SIG-M5 treated with dmso at 0.1 percent for 504 hours (cell line): ENCODE measurements around the gene CEACAM16.
A peak's percentile ranks its signal among the peaks of the same experiment; 100 is the strongest.

Experiments used
- DNase-seq: peaks from one replicate; lab custom pipeline; 2025; ENCODE audit not compliant: unreplicated experiment; lab: John Stamatoyannopoulos, UW

The CEACAM16 gene

DNA sequence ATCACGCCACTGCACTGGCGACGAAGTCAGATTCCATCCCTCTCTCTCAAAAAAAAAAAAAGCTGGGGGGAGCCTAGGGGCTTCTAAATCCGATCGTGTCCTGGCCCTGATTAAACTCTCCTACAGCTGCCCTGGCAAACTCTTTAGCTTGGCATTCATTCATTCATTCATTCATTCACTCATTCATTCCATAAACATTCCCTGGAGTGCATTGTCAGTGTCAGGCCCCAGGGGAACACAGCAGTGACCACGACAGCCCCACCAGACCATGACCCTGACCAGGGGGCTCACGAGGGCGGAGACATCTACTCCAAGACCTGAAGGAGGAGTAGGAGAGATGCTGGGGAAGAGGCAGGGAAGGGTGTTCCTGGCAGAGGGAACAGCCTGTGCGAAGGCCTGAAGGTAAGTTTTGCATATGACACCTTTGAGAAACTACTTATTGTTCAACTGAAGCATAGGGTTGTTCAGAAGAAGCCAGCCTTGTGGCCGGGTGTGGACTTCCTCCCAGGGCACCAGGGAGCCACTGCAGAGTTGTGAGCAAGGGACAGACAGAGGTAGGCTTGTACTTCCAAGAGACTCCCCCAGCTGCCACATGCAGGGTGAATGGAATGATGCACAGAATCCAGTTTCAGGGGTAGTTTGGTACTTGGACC, 24.5 kb downstream of the CEACAM16 start:
- DNase-seq, result no peak

DNA sequence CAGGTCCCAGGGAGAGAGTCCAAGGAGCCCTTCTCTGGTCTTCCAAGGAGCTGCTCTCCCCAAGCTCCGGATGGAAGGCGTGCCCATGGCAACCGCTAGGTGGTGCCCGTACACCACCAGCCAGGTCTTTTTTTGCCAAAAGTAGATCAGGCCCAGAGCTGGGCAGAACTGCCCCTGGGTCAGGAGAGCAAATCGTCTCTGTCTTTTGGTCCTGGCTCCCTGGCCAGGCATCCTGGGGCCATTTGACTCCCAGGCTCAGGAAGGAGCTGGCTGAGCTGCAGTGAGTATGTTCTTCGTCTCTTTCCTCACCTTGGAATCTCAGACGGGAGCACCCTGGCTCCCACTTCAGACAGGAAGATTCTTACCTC, 25.0 kb downstream of the CEACAM16 start:
- peak; percentile 65 for DNase-seq

- no peak for DNase-seq
Measured at GRCh38 chr19:44725251-44725650, 26.3 kb downstream of the CEACAM16 start.

DNA sequence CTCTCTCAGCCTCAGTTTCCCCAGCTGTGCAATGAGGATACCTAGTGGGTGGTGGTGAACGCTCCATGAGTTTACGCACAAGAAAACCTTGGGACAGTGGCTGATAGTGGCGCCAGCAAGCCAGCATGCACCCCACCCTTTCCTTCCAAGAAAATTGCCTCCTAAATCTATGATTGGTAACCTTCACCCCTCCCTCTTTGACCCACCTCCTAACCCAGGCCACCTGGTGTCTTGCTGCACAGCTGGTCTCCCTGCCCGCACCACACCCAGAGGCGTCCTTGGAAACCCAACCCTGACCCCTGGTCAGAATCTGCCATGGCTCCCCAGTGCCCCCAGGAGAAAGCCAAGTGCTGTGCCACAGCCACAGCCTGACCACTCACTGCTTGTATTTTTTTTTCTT, 26.7 kb downstream of the CEACAM16 start:
- no peak for DNase-seq

- DNase-seq, result no peak
Measured at GRCh38 chr19:44726465-44726864, 27.5 kb downstream of the CEACAM16 start.

DNA sequence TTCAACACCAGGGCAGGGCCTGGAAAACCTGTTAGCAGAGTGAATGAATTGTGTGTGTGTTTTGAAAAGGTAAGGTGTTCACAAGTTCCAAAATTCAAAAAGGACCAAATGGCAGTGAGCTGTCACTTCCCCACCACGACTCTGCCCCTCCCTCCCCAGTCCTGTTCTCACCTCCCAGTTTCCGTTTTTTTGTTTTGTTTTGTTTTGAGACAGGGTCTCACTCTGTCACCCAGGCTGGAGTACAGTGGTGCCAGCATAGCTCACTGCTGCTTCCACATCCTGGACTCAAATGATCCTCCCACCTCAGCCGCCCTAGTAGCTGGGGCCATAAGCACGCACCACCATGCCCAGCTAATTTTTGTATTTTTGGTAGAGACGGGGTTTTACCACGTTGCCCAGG, 29.2 kb downstream of the CEACAM16 start:
- no peak for DNase-seq

DNA sequence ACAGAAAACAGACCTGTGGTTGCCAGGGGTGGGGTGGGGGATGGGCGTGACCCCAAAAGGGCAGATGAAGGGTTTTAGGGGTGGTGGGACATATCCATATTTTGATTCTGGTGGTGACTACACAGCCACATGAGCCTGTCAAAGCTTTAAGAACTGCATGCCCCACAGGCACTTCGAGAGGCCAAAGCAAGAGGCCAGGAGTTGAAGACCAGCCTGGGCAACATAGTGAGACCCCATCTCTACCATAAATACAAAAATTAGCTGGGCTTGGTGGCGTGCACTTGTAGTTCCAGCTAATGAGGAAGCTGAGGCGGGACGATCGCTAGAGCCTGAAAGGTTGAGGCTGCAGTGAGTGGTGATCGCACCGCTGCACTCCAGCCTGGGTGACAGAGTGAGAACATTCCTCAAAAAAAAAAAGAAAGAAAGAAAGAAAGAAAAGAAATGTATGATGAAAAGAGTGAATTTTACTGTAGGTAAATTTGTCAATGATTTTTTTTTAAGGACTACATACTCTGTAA, 30.6 kb downstream of the CEACAM16 start:
- DNase-seq, result no peak

GRCh38 chr19:44731081-44731480, 32.1 kb downstream of the CEACAM16 start:
- DNase-seq, result no peak

GRCh38 chr19:44731622-44732021, 32.7 kb downstream of the CEACAM16 start:
- DNase-seq, result no peak

DNA sequence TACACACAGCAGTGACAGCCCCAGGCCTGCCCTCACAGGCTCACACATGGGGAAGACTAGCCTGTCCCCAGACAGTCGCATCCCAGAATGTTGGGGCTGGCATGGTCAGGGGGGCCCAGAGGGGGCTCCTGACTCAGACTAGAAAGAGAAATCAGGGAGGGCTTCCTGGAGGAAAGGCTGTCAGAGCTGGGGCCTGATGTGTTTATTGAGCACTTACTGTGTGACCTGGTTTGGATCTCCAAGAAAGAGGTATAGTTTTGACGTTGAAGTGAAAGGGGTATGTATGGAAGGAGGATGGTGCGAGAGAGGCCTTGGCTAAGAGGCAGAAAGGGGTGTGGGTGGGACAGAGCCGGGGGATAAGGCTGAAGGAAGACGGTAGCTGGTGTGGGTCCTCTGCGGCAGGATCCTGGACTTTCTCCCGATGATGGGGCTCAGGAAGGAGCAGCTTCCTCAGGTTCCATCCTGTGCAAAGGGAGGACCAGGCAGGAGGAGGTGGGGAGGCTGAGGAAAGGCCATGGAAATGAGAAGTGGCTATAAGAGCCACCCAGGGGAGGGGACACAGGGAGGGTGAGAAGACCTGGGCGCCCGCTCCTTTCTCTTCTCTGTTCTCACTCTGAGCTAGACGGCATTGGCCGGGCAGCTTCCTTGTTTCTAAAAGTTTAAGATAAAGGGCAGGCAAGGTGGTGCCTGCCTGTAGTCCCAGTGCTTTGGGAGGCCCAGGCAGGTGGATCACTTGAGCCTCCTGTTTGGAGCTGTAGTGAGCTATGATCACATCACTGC, 33.5 kb downstream of the CEACAM16 start:
- no peak for DNase-seq

- DNase-seq, result no peak
Measured at GRCh38 chr19:44734357-44734756, 35.4 kb downstream of the CEACAM16 start.

- DNase-seq, result no peak
Measured at GRCh38 chr19:44735011-44735410, 36.1 kb downstream of the CEACAM16 start.

DNA sequence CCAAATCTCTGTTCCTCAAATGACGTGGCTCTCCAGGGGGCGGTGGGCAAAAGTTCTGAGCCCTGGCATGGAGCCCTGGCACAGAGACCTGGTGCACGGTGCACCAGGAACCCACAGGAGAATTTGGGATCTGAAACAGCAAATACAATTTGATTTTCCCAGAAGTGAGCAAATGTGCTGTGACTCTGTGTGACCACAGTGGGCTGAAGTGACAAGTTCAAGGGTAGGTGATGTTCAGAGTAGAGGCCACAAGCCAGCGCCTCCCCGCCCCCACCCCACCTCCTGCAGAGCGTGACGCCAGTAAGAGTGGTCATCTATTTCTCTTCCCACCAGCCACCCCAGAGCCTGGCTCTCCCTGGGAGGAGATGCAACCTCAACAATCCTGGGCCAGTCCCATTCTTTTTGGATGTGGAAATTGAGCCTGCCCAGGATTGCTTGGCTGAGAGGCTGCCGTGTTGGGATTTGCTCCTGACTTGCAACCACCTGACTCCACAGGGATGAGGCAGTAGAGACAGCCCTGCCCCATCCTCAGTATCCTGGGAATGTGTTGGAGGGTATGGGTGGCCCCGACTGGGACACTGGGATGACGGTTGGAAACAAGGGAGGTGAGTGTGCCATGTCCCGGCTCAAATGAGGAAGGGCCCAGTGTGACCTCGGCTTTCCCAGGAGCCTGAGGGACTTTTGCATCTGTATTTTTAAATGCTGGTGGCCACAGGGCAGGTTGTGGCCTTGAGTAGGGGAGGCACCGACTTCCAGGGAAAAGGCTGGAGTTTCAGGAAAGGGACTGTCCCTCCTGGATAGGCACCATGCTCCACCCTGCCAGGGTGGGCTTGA, 38.5 kb downstream of the CEACAM16 start:
- DNase-seq, result no peak

DNA sequence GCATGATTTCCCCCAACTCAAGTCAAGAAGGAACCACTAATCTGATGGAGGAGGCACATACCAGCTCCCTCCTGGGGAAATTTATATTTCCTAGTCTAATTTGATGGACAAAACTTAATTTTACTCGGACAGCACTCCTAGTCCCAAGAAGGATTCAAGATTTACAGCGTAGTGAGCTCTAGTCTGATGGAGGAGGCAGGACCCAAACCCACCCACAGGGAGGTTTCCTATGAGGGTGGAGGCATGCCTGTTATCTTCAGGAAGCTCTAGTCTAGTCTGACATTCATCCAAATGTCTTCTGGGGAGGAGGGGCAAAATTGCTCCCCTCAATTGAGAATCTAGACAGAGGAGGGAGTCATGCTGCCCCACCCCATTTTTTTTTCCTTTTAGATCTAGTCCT, 39.2 kb downstream of the CEACAM16 start:
- no peak for DNase-seq

- no peak for DNase-seq
Measured at GRCh38 chr19:44738603-44739558, 39.9 kb downstream of the CEACAM16 start.

- no peak for DNase-seq
Measured at GRCh38 chr19:44740351-44740824, 41.4 kb downstream of the CEACAM16 start.

DNA sequence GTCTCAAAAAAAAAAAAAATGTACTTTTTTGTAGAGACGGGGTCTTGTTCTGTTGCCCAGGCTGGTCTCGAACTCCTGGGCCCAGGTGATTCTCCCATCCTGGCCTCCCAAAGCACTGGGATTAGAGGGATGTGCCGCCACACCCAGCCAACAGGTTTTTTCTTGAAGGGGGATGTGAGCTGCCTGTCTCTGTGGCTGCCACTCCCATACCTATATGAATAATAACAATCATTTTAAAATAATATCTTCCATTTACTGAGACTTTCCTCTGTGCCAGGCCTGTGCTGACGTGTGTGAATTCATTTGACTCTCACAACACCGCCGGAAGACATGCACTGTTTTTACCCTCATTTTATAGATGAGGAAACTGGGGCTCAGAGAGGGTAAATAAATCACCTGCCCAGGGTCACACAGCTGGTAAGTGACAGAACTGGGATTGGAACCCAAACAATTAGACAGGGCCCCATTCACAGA, 42.3 kb downstream of the CEACAM16 start:
- DNase-seq, result no peak

GRCh38 chr19:44741841-44742329, 42.9 kb downstream of the CEACAM16 start:
- DNase-seq, result peak; percentile 92

DNA sequence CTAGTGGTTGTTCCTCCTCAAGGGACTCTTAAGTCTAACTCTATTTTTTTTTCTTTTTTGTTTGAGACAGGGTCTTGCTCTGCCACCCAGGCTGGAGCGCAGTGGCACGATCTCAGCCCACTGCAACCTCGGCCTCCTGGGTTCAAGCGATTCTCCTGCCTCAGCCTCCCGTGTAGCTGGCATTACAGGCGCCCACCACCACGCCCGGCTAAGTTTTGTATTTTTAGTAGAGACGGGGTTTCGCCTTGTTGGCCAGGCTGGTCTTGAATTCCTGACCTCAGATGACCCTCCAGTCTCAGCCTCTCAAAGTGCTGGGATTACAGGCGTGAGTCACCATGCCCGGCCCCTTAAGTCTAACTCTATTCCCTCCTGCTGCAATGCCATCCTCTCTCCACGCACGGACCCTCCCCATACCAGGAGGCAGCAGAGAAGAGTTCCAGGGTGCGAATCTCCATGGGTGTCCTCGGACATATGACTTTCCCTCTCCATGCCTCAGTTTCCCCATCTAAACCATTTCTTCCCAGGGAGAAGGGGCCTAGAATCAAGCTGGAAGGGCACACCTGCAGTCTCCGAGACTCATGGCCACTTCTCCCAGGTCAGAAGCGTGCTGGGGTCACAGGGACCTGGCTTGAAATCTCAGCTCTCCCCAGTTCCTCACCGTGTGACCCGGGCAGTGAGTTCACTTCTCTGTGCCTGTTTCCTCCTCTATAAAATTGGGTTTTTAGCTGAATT, 43.5 kb downstream of the CEACAM16 start:
- no peak for DNase-seq
